ENCODE results near the gene DNASE2B.
A peak's percentile ranks its signal among the peaks of the same experiment; 100 is the strongest.

DNASE2B gene

GRCh38 chr1:84398175-84399155 lies at the start of gene DNASE2B:
Gene DNASE2B, plus strand, starts transcription at chr1:84398484. Its CDS starts 81 bp downstream, at chr1:84398565.
- DNase-seq = no peak

- no peak for DNase-seq
Observed at GRCh38 chr1:84348759-84349158, 49.5 kb upstream of the DNASE2B start.

GRCh38 chr1:84350104-84350503 lies 48.2 kb upstream of the DNASE2B start:
- DNase-seq = no peak

GRCh38 chr1:84350550-84350949 lies 47.7 kb upstream of the DNASE2B start:
- no peak for DNase-seq

GRCh38 chr1:84352298-84353106 lies 45.8 kb upstream of the DNASE2B start:
- DNase-seq = no peak

GRCh38 chr1:84353695-84354094 lies 44.6 kb upstream of the DNASE2B start:
- DNase-seq = peak; percentile 43

GRCh38 chr1:84355556-84355955 lies 42.7 kb upstream of the DNASE2B start:
- no peak for DNase-seq

- no peak for DNase-seq
Observed at GRCh38 chr1:84356881-84357280, 41.4 kb upstream of the DNASE2B start.

GRCh38 chr1:84358695-84359094 lies 39.6 kb upstream of the DNASE2B start:
- no peak for DNase-seq

- DNase-seq = no peak
Observed at GRCh38 chr1:84360316-84360715, 38.0 kb upstream of the DNASE2B start.

- DNase-seq = no peak
Observed at GRCh38 chr1:84361796-84362195, 36.5 kb upstream of the DNASE2B start.

GRCh38 chr1:84363019-84363418 lies 35.3 kb upstream of the DNASE2B start:
- no peak for DNase-seq

GRCh38 chr1:84363622-84364021 lies 34.7 kb upstream of the DNASE2B start:
- no peak for DNase-seq

GRCh38 chr1:84365225-84366221 lies 32.8 kb upstream of the DNASE2B start:
- no peak for DNase-seq

- DNase-seq = no peak
Observed at GRCh38 chr1:84366786-84367185, 31.5 kb upstream of the DNASE2B start.

- DNase-seq = no peak
Observed at GRCh38 chr1:84367219-84367618, 31.1 kb upstream of the DNASE2B start.

- no peak for DNase-seq
Observed at GRCh38 chr1:84368441-84368840, 29.8 kb upstream of the DNASE2B start.

GRCh38 chr1:84370266-84370665 lies 28.0 kb upstream of the DNASE2B start:
- no peak for DNase-seq

- no peak for DNase-seq
Observed at GRCh38 chr1:84370831-84371394, 27.4 kb upstream of the DNASE2B start.

- DNase-seq = no peak
Observed at GRCh38 chr1:84373436-84374141, 24.7 kb upstream of the DNASE2B start.

- DNase-seq = no peak
Observed at GRCh38 chr1:84374991-84375696, 23.1 kb upstream of the DNASE2B start.

Measured in right hindlimb (tissue), 1 donor.